K562 (cell line): ENCODE measurements around the gene DKKL1. TPM values are rescaled to one million over a fixed set of nuclear protein-coding genes. Genes with fewer than 3 reads are reported as not detected.

Source experiments
- BRF2 ChIP-seq: IDR thresholded peaks from 3 replicates; pipeline ENCODE4 v1.6.1; 2011; ENCODE audit warnings: borderline replicate concordance, mild to moderate bottlenecking; ENCODE audit not compliant: insufficient read length, insufficient read depth
- CHAMP1 ChIP-seq: fragments of 450-650 bp; IDR thresholded peaks from 2 replicates; pipeline ENCODE4 v1.6.1; 2016; ENCODE audit warnings: mild to moderate bottlenecking
- ESRRA ChIP-seq: fragments of 450-650 bp; IDR thresholded peaks from 2 replicates; pipeline ENCODE4 v1.6.1; 2014; ENCODE audit warnings: low read depth, mild to moderate bottlenecking, moderate library complexity, borderline replicate concordance
- ESRRB ChIP-seq: fragments of 250-450 bp; sonication (Bioruptor Pico); IDR thresholded peaks from 2 replicates; pipeline ENCODE4 v1.5.0; 2020; ENCODE audit warnings: mild to moderate bottlenecking, moderate library complexity, borderline replicate concordance
- ETV6 ChIP-seq, 3 experiments: fragments of 150-350 bp in 1 of 3; sonication (generic) in 1 of 3; formaldehyde crosslinking in 1 of 3; IDR thresholded peaks; 2 replicates each; pipeline versions ENCODE4 v1.6.1 to v1.8.0; 2014 to 2022; ENCODE audit warnings: borderline replicate concordance in 2 of 3, low read depth in 2 of 3, antibody characterized with exemption in 1 of 3, low read length in 1 of 3, mild to moderate bottlenecking in 1 of 3, missing genetic modification reagents in 1 of 3
- FIP1L1 ChIP-seq: fragments of 200-400 bp; formaldehyde crosslinking; IDR thresholded peaks from 2 replicates; pipeline ENCODE4 v1.6.1; 2018; ENCODE audit warnings: mild to moderate bottlenecking, low read depth, low read length; ENCODE audit not compliant: poor library complexity, severe bottlenecking
- GATAD2B ChIP-seq: fragments of 450-650 bp; IDR thresholded peaks from 2 replicates; pipeline ENCODE4 v1.6.1; 2017; ENCODE audit warnings: mild to moderate bottlenecking, borderline replicate concordance
- GTF2A2 ChIP-seq: IDR thresholded peaks from 2 replicates; pipeline ENCODE4 v1.6.1; 2016; ENCODE audit warnings: mild to moderate bottlenecking, missing genetic modification characterization, missing compliant biosample characterization
- KHSRP ChIP-seq: fragments of 450-650 bp; IDR thresholded peaks from 2 replicates; pipeline ENCODE4 v1.6.1; 2017
- MNT ChIP-seq, 2 experiments: fragments of 450-650 bp; conservative IDR thresholded peaks; 2 replicates each; pipeline ENCODE4 v1.6.1; 2017; ENCODE audit warnings: mild to moderate bottlenecking in 2 of 2, moderate library complexity in 2 of 2
- NRF1 ChIP-seq, 2 experiments: fragments of 450-650 bp; IDR thresholded peaks in 1 of 2; conservative IDR thresholded peaks in 1 of 2; 2 replicates each; pipeline ENCODE4 v1.6.1; 2014; ENCODE audit warnings: mild to moderate bottlenecking in 2 of 2
- PHTF2 ChIP-seq: fragments of 250-450 bp; sonication (Bioruptor Pico); IDR thresholded peaks from 2 replicates; pipeline ENCODE4 v1.5.0; 2021; ENCODE audit warnings: mild to moderate bottlenecking
- RBM39 ChIP-seq: fragments of 200-400 bp; formaldehyde crosslinking; optimal IDR thresholded peaks from 2 replicates; pipeline ENCODE3; 2018; ENCODE audit warnings: low read depth, low read length
- SIRT6 ChIP-seq: IDR thresholded peaks from one replicate; pipeline ENCODE4 v1.6.1; 2012; ENCODE audit warnings: low read depth, mild to moderate bottlenecking, control low read depth, inconsistent platforms, low read length, moderate library complexity
- SRSF1 ChIP-seq: fragments of 200-400 bp; formaldehyde crosslinking; IDR thresholded peaks from 2 replicates; pipeline ENCODE4 v1.6.1; 2017; ENCODE audit warnings: mild to moderate bottlenecking, low read depth, low read length, moderate library complexity
- ZC3H8 ChIP-seq: fragments of 450-650 bp; IDR thresholded peaks from 2 replicates; pipeline ENCODE4 v1.6.1; 2017
- ZNF3 ChIP-seq: fragments of 250-450 bp; sonication (Bioruptor Pico); IDR thresholded peaks from 2 replicates; pipeline ENCODE4 v1.5.0; 2021; ENCODE audit warnings: mild to moderate bottlenecking, moderate library complexity
- ZNF592 ChIP-seq: fragments of 450-650 bp; IDR thresholded peaks from 2 replicates; pipeline ENCODE4 v1.6.1; 2017; ENCODE audit warnings: antibody characterized with exemption, mild to moderate bottlenecking
- polyA plus RNA-seq, 8 experiments: library from polyadenylated mRNA; depleted of rRNA in 4 of 8; stranded (reverse) in 5 of 8; unstranded in 3 of 8; fragments of >200 nt; fragmentation: Nextera tagmentation in 2 of 8; fragmentation: Illumina TruSeq in 1 of 8; extraction: Ambion mirVana in 2 of 8; extraction: Trizol in 1 of 8; gene quantifications; 2 replicates each; pipeline versions ENCODE4 v1.2.1 to v1.2.3, GENCODE V29; 2011 to 2014; ENCODE audit warnings: inconsistent platforms in 1 of 8, missing spikeins in 1 of 8
- total RNA-seq, 7 experiments: library from RNA; depleted of rRNA in 6 of 7; stranded (reverse); fragments of >200 nt in 6 of 7; fragmentation: Illumina TruSeq in 2 of 7; extraction: Trizol in 2 of 7; gene quantifications; 2 replicates each; pipeline versions ENCODE4 v1.2.1 to v1.2.3, GENCODE V29; 2011 to 2021; ENCODE audit warnings: low replicate concordance in 1 of 7

DKKL1 gene
- total and polyA plus RNA-seq, 9 of the 15 experiments (the other 6 are each of a cell fraction or from before 2014, with no cell fraction given) = 0.15 to 1.7 (median 0.52) TPM

GRCh38 chr19:49422407-49423070, 58.9 kb downstream of the DKKL1 start (continued):
- TF ChIP-seq SIRT6 (no peak), NRF1 (conservative IDR thresholded peaks at IDR 0.05 in 1 of 2, IDR thresholded peaks at IDR 0.05 in 1 of 2) (peak; percentile 65 to 74), ZC3H8 (no peak), BRF2 (no peak), SRSF1 (no peak), ESRRB (CRISPR knock-in tag) (no peak), FIP1L1 (no peak), CHAMP1 (no peak), GTF2A2 (tag) (no peak), ZNF592 (peak; percentile 95), RBM39 (no peak), PHTF2 (CRISPR knock-in tag) (no peak), ZNF3 (CRISPR knock-in tag) (no peak), MNT (conservative IDR thresholded peaks at IDR 0.05) (peak in 1 of 2 experiments; percentile 46; a peak in 1 of 4 replicates), ETV6 (IDR thresholded peaks at IDR 0.05; ENCODE audit: borderline replicate concordance in 1 of 2, low read depth in 2 of 2, low read length in 1 of 2) (no peak), ETV6 (CRISPR knock-in tag; IDR thresholded peaks at IDR 0.05; ENCODE audit: borderline replicate concordance) (no peak), KHSRP (no peak), ESRRA (peak; percentile 69), GATAD2B (no peak; the same call in 1 of the 2 replicates)
